ENCODE data around the gene ACAN.

ACAN gene

DNA sequence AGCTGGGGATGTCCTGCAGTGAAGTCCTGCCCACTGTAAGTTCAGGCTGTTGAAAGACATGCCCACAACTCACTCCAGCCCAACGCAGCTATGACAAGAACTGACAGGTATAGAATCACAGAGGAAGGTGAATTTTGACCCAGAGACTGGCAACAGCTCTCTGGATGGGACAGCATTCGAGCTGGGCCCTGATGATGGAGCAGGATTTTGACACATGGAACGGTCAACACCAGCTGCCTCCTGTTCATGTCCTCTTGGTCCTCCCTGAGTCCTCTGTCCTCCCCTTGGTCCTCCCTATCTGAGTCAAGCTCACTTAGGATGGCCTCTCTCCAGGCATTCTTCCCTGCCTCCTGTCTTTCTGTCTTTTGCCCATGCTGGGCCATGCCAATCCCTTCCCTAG, 15.2 kb upstream of the ACAN start:
- DNase-seq (ENCODE audit: low read depth, low spot score): no peak
- TF ChIP-seq, protein P1, sequence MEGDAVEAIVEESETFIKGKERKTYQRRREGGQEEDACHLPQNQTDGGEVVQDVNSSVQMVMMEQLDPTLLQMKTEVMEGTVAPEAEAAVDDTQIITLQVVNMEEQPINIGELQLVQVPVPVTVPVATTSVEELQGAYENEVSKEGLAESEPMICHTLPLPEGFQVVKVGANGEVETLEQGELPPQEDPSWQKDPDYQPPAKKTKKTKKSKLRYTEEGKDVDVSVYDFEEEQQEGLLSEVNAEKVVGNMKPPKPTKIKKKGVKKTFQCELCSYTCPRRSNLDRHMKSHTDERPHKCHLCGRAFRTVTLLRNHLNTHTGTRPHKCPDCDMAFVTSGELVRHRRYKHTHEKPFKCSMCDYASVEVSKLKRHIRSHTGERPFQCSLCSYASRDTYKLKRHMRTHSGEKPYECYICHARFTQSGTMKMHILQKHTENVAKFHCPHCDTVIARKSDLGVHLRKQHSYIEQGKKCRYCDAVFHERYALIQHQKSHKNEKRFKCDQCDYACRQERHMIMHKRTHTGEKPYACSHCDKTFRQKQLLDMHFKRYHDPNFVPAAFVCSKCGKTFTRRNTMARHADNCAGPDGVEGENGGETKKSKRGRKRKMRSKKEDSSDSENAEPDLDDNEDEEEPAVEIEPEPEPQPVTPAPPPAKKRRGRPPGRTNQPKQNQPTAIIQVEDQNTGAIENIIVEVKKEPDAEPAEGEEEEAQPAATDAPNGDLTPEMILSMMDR (IDR thresholded peaks at IDR 0.05; ENCODE audit: insufficient read depth, low read length, missing control alignments): no peak
- H3K4me3 ChIP-seq (ENCODE audit: low read depth, low read length): no peak overlapping the region
- CTCF ChIA-PET: interaction anchor here (1.4 to 1.7 kb wide), 2 partner anchors 22 to 131 kb away, joined by 3 to 4 read pairs; no protein-coding TSS in a partner anchor
- POLR2A ChIA-PET: no interaction called here

GRCh38 chr15:88788816-88789215, 14.4 kb upstream of the ACAN start:
- ChIA-PET POLR2A (no interaction called here), CTCF (interaction anchor here (1.4 to 3.7 kb wide), 3 partner anchors 11 to 131 kb away, joined by 3 to 18 read pairs (median 4); no protein-coding TSS in a partner anchor)
- no peak overlapping the region for H3K4me3 ChIP-seq (ENCODE audit: low read depth, low read length)
- TF ChIP-seq, protein P1 (IDR thresholded peaks at IDR 0.05; ENCODE audit: insufficient read depth, low read length, missing control alignments): no peak
- DNase-seq (ENCODE audit: low read depth, low spot score): no peak

DNA sequence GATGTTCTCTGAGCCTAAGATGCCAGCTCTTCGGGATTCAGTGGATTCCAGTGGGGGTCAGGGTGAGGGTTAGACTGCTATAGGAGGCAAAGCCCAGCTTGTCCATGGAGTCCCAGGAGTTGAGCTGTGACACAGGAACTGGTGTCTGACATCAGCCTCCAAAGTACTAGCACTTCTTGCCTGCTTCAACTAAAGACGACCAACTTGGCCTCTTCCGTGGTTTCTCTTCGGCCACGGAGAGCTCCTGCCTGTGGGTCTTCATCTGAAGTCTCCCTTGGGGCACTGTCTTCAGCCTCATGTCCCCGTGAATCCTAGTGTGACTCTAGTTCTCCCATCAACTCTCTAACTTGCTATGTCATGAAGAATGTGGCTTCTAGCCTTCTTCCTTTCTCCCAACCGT, 12.8 kb upstream of the ACAN start:
- no peak for DNase-seq (ENCODE audit: low read depth, low spot score)
- POLR2A ChIA-PET: no interaction called here
- no peak overlapping the region for H3K4me3 ChIP-seq (ENCODE audit: low read depth, low read length)
- TF ChIP-seq, protein P1 (IDR thresholded peaks at IDR 0.05; ENCODE audit: insufficient read depth, low read length, missing control alignments): no peak
- CTCF ChIA-PET: interaction anchor here (3.7 kb wide), 1 partner anchor 9 kb away, joined by 18 read pairs; no protein-coding TSS in a partner anchor

- ChIA-PET CTCF (interaction anchor here (3.7 kb wide), 1 partner anchor 8 kb away, joined by 18 read pairs; no protein-coding TSS in a partner anchor), POLR2A (no interaction called here)
- TF ChIP-seq, protein P1 (IDR thresholded peaks at IDR 0.05; ENCODE audit: insufficient read depth, low read length, missing control alignments): no peak
- no peak for DNase-seq (ENCODE audit: low read depth, low spot score)
- H3K4me3 ChIP-seq (ENCODE audit: low read depth, low read length): no peak overlapping the region
Measured at GRCh38 chr15:88791637-88792036, 11.6 kb upstream of the ACAN start.

- POLR2A ChIA-PET: no interaction called here
- no peak overlapping the region for H3K4me3 ChIP-seq (ENCODE audit: low read depth, low read length)
- no peak for DNase-seq (ENCODE audit: low read depth, low spot score)
- CTCF ChIA-PET: interaction anchor here (1.6 to 3.7 kb wide), 2 partner anchors 7 to 13 kb away, joined by 3 to 18 read pairs; no protein-coding TSS in a partner anchor
- TF ChIP-seq, protein P1 (IDR thresholded peaks at IDR 0.05; ENCODE audit: insufficient read depth, low read length, missing control alignments): no peak
Measured at GRCh38 chr15:88792342-88793282, 10.6 kb upstream of the ACAN start.

DNA sequence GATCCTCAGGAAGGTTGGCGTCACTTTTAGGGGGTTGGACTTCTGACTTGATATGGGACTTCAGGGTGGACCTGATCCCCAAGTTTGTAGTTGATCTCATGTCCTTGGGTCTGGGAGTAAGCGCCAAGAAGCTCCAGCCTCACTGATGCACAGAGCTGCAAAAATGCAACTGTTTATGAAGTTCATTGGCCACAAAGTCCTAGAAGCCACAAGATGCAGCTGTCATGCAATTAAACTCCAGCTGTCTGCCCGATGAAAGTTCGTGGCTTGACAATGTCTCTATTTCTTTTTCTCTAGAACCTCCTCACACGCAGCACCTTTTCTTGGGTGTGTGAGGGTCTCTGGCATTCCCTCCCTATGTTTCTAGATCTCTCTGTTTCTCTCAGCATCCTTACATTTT, 9.2 kb upstream of the ACAN start:
- ChIA-PET CTCF (interaction anchor here (1.6 kb wide), 1 partner anchor 11 kb away, joined by 3 read pairs; no protein-coding TSS in a partner anchor), POLR2A (no interaction called here)
- no peak for DNase-seq (ENCODE audit: low read depth, low spot score)
- H3K4me3 ChIP-seq (ENCODE audit: low read depth, low read length): no peak overlapping the region
- TF ChIP-seq, protein P1 (IDR thresholded peaks at IDR 0.05; ENCODE audit: insufficient read depth, low read length, missing control alignments): no peak
